OCI-LY1 (cell line): ENCODE data around the gene ACTR10.

Experiments
- H2AFZ ChIP-seq: fragments of 200-600 bp; sonication (generic), shearing (Covaris generic); 2 replicates; pipeline ENCODE4 v1.6.0; 2014; ENCODE audit warnings: antibody characterized with exemption, mild to moderate bottlenecking, low read length
- H3F3A ChIP-seq: fragments of 200-600 bp; sonication (generic), shearing (Covaris generic); 2 replicates; pipeline ENCODE4 v1.6.0; 2014; ENCODE audit warnings: mild to moderate bottlenecking, antibody characterized with exemption, low read length, moderate library complexity; ENCODE audit not compliant: insufficient read depth
- H3K27ac ChIP-seq: fragments of 200-600 bp; sonication (generic); 2 replicates; pipeline ENCODE4 v1.5.1; 2014; ENCODE audit warnings: low read length, mixed run types, mild to moderate bottlenecking, low read depth; ENCODE audit not compliant: poor library complexity, severe bottlenecking
- H3K27me3 ChIP-seq: fragments of 200-600 bp; sonication (generic); 2 replicates; pipeline ENCODE4 v1.6.0; 2014; ENCODE audit warnings: antibody characterized with exemption, mild to moderate bottlenecking, low read length, moderate library complexity; ENCODE audit not compliant: insufficient read depth
- H3K36me3 ChIP-seq: fragments of 200-600 bp; sonication (generic); 2 replicates; pipeline ENCODE4 v1.6.1; 2014; ENCODE audit warnings: mild to moderate bottlenecking, antibody characterized with exemption, low read length, moderate library complexity, mixed read lengths; ENCODE audit not compliant: insufficient read depth
- H3K4me1 ChIP-seq: fragments of 200-600 bp; sonication (generic); 2 replicates; pipeline ENCODE4 v1.5.1; 2014; ENCODE audit warnings: mild to moderate bottlenecking, low read length, moderate library complexity; ENCODE audit not compliant: insufficient read depth, severe bottlenecking
- H3K4me2 ChIP-seq: fragments of 200-600 bp; sonication (generic), shearing (Covaris generic); 2 replicates; pipeline ENCODE4 v1.6.1; 2014; ENCODE audit warnings: low read length
- H3K4me3 ChIP-seq: fragments of 200-600 bp; sonication (generic); 2 replicates; pipeline ENCODE4 v1.5.1; 2014; ENCODE audit warnings: low read length, low read depth, mild to moderate bottlenecking, mixed read lengths; ENCODE audit not compliant: poor library complexity, severe bottlenecking
- H3K79me2 ChIP-seq: fragments of 200-600 bp; shearing (Covaris generic); 2 replicates; pipeline ENCODE4 v1.6.1; 2016; ENCODE audit warnings: mixed run types, low read length, mixed read lengths; ENCODE audit not compliant: insufficient read depth
- H3K9ac ChIP-seq: fragments of 200-600 bp; sonication (generic), shearing (Covaris generic); 2 replicates; pipeline ENCODE4 v1.6.1; 2014; ENCODE audit warnings: mild to moderate bottlenecking, low read length, mixed read lengths
- H3K9me2 ChIP-seq: fragments of 200-600 bp; sonication (generic), shearing (Covaris generic); 2 replicates; pipeline ENCODE4 v1.6.1; 2014; ENCODE audit warnings: low read depth, mild to moderate bottlenecking, low read length, mixed read lengths
- H3K9me3 ChIP-seq: fragments of 200-600 bp; shearing (Covaris generic); 2 replicates; pipeline ENCODE4 v1.6.1; 2014; ENCODE audit warnings: low read length, mixed read lengths
- H4K20me1 ChIP-seq: fragments of 200-600 bp; sonication (generic), shearing (Covaris generic); 2 replicates; pipeline ENCODE4 v1.6.0; 2016; ENCODE audit warnings: mild to moderate bottlenecking, low read length; ENCODE audit not compliant: insufficient read depth
- CTCF ChIP-seq: fragments of 200-600 bp; sonication (generic), shearing (Covaris generic); IDR thresholded peaks from 2 replicates; pipeline ENCODE4 v1.5.1; 2017; ENCODE audit warnings: mild to moderate bottlenecking, antibody characterized with exemption, low read length, moderate library complexity, mixed read lengths
- EZH2 ChIP-seq: fragments of 200-600 bp; sonication (generic), shearing (Covaris generic); IDR thresholded peaks from 2 replicates; pipeline ENCODE4 v1.8.0; 2017; ENCODE audit warnings: borderline replicate concordance, mixed run types, mild to moderate bottlenecking, antibody characterized with exemption, low read length, moderate library complexity, mixed read lengths

Gene ACTR10

GRCh38 chr14:58193542-58193941, 6.4 kb upstream of the ACTR10 start:
- Histone ChIP-seq H3K9ac (no peak overlapping the region), H3K27ac (no peak overlapping the region), H3K4me2 (no peak overlapping the region), H3K79me2 (no peaks in the 10 kb centered on the region), H3K36me3 (no peaks in the 10 kb centered on the region), H3K9me2 (no peaks in the 10 kb centered on the region), H3F3A (no peaks in the 10 kb centered on the region), H3K27me3 (no peaks in the 10 kb centered on the region), H3K4me3 (no peak overlapping the region), H2AFZ (no peak overlapping the region), H4K20me1 (no peaks in the 10 kb centered on the region), H3K4me1 (no peaks in the 10 kb centered on the region), H3K9me3 (no peaks in the 10 kb centered on the region)
- no peak for TF ChIP-seq EZH2
- TF ChIP-seq CTCF, result no peak

- H3K9me3 ChIP-seq, result no peaks in the 10 kb centered on the region
- H3K79me2 ChIP-seq, result peaks cover 10% of the 10 kb centered on the region
- H3K27me3 ChIP-seq, result no peaks in the 10 kb centered on the region
- no peak overlapping the region for H2AFZ ChIP-seq
- no peaks in the 10 kb centered on the region for H3K36me3 ChIP-seq
- TF ChIP-seq CTCF (no peak), EZH2 (no peak)
- H3K9me2 ChIP-seq, result no peaks in the 10 kb centered on the region
- no peak overlapping the region for H3K9ac ChIP-seq
- no peak overlapping the region for H3K27ac ChIP-seq
- H3K4me2 ChIP-seq, result no peak overlapping the region
- no peak overlapping the region for H3K4me3 ChIP-seq
- no peaks in the 10 kb centered on the region for H4K20me1 ChIP-seq
- H3F3A ChIP-seq, result no peaks in the 10 kb centered on the region
- H3K4me1 ChIP-seq, result peaks cover 13% of the 10 kb centered on the region
Measured at GRCh38 chr14:58196198-58196597, 3.8 kb upstream of the ACTR10 start.

- Histone ChIP-seq H3K9me2 (no peaks in the 10 kb centered on the region), H2AFZ (no peak overlapping the region), H3K9me3 (no peaks in the 10 kb centered on the region), H3K79me2 (peaks cover 18% of the 10 kb centered on the region), H4K20me1 (no peaks in the 10 kb centered on the region), H3K4me1 (peaks cover 21% of the 10 kb centered on the region), H3K27me3 (no peaks in the 10 kb centered on the region), H3K36me3 (no peaks in the 10 kb centered on the region), H3K4me2 (no peak overlapping the region), H3K27ac (no peak overlapping the region), H3K4me3 (no peak overlapping the region), H3K9ac (no peak overlapping the region), H3F3A (no peaks in the 10 kb centered on the region)
- TF ChIP-seq CTCF (no peak), EZH2 (no peak)
Measured at GRCh38 chr14:58198086-58198485, 1.9 kb upstream of the ACTR10 start.
